GM19035 (cell line): ENCODE data around the gene CIAO2B.

ENCODE experiments used
- ATAC-seq: cut with Tn5 transposase; IDR thresholded peaks from one replicate; pipeline ENCODE4 v1.9.1; 2021; ENCODE audit not compliant: unreplicated experiment

Gene CIAO2B

DNA sequence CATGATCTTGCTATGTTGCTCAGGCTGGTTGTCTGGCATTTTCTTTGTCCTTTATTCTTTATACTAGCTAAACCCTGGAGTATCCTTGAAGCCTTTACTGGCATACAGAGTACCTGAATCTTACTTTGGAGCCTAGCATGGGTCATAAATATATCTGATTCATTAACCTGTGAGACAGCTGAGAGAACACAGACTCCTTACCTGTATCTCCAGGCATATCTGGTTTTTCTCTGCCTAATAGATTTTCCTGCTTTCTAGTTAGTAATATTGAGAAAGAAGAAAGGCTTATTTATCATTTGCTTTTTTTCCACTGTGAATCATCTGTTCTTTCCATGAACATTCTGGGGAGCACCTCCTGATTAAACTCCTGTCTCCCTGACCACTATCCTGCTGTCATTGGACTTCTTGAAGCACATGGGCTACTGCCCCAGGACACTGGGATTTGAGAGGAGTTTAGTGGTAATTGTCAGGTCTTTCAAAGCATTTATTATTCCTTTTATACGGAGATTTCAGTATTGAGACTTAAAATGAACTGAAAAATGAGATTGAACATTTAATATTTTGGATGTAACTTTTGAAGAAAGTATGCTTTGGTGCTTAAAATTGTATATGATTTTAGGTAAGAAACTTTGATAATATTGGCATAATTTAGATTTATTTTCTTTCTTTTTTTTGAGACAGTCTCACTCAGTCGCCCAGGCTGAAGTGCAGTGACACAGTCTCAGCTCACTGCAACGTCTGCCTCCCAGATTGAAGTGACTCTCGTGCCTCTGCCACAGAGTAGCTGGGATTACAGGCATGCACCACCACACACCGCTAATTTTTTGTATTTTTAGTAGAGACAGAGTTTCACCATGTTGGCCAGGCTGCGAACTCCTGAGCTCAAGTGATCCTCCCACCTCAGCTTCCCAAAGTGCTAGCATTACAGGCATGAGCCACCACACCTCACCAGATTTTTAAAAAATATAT lies 45.3 kb downstream of the CIAO2B start:
- no peak for ATAC-seq

DNA sequence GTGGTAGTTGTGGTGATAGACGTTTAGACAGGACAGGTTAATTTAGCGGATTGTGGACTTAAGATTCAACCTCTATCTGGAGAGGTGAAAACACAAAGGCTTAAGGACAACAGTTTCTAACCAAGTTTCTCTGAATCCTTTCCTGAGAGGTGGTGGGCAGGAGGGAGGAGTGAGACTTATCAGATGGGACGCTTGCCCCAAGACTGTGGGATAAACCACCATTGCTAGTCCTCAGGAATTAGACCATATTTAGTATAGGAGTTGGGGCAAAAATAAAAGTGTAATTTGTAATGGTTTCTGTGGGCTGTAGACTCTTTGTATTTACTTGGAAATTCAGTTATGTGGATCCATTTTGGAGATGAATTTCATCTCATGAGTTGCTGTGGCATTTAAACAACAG lies 47.3 kb downstream of the CIAO2B start:
- ATAC-seq, result no peak

DNA sequence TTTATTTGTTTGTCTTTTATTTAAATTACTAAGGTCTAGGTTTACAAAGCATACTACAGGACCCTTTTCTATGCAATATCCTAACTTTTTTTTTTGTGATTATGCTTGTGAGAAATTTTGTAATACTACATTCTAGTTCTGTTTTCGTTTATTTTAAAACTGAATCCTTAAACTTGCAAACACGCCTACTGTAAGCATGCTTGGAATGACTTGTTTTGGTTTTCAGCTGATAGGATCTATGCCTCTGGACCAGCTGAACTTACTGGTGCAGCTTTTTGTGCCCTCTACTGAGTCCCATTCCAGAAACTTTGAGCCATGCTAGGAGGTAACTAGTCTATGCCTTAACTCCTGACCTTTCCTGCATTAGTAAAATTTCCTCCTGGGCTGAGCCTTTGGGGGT lies 47.9 kb downstream of the CIAO2B start:
- ATAC-seq, result no peak

DNA sequence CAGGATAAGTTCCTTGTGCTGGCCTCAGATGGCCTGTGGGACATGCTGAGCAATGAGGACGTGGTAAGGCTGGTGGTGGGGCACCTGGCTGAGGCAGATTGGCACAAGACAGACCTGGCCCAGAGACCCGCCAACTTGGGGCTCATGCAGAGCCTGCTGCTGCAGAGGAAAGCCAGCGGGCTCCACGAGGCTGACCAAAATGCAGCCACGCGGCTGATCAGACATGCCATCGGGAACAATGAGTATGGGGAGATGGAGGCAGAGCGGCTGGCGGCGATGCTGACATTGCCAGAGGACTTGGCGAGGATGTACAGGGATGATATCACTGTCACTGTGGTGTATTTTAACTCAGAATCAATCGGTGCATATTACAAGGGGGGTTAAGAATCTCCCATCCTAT lies 48.7 kb downstream of the CIAO2B start:
- ATAC-seq, result no peak

DNA sequence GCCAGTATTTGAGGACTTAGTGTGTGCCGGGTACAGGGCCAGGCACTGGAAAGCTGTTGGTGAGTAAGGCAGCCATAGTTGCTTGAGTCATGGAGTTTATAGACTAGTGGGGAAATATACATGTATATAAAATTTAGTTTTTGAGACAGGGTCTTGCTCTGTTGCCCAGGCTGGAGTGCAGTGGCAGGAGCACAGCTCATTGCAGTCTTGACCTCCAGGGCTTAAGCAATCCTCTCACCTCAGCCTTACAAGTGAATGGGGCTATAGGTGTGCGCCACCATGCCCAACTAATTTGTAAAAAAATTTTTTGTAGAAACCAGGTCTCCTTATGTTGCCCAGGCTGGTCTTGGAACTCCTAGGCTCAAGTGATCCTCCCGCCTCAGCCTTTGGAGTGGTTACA lies 51.5 kb downstream of the CIAO2B start:
- ATAC-seq, result no peak
